GM12878 (cell line): ENCODE results near the gene TNFSF12.

ENCODE experiments used
- BRCA1 ChIP-seq: IDR thresholded peaks from 2 replicates; pipeline ENCODE4 v1.6.1; 2011; ENCODE audit warnings: low read depth, low read length, improper control_type of control experiment
- CHD4 ChIP-seq: fragments of 200-600 bp; sonication (generic); IDR thresholded peaks from 2 replicates; pipeline ENCODE4 v1.6.1; 2016; ENCODE audit warnings: mild to moderate bottlenecking
- EP300 ChIP-seq, 2 experiments: fragments of 150-350 bp in 1 of 2; IDR thresholded peaks; 2 replicates each; pipeline ENCODE4 v1.6.1; 2011 to 2012; ENCODE audit warnings: low read depth in 2 of 2, low read length in 2 of 2, borderline replicate concordance in 1 of 2, improper control_type of control experiment in 1 of 2, inconsistent platforms in 1 of 2; ENCODE audit not compliant: control insufficient read depth in 1 of 2
- ESRRA ChIP-seq: IDR thresholded peaks from 2 replicates; pipeline ENCODE4 v1.6.1; 2012; ENCODE audit warnings: mild to moderate bottlenecking, low read length, improper control_type of control experiment
- EZH2 ChIP-seq: IDR thresholded peaks from 2 replicates; pipeline ENCODE4 v1.6.1; 2012; ENCODE audit warnings: low read depth, mild to moderate bottlenecking, control low read depth, inconsistent platforms, low read length, borderline replicate concordance; ENCODE audit not compliant: control insufficient read depth
- JUNB ChIP-seq: IDR thresholded peaks from 2 replicates; pipeline ENCODE4 v1.6.1; 2016; ENCODE audit warnings: antibody characterized with exemption, mild to moderate bottlenecking
- NBN ChIP-seq: fragments of 450-650 bp; IDR thresholded peaks from 2 replicates; pipeline ENCODE4 v1.6.1; 2016
- POLR2AphosphoS5 ChIP-seq: IDR thresholded peaks from 2 replicates; pipeline ENCODE4 v1.6.1; 2011; ENCODE audit warnings: mild to moderate bottlenecking, low read length, inconsistent platforms
- TF ChIP-seq, protein P1 (sequence below), 3 experiments: IDR thresholded peaks in 2 of 3; conservative IDR thresholded peaks in 1 of 3; 2 replicates each; pipeline ENCODE4 v1.5.1; 2011; ENCODE audit warnings: low read depth in 3 of 3, low read length in 3 of 3, mild to moderate bottlenecking in 3 of 3, control low read depth in 2 of 3, moderate library complexity in 2 of 3, inconsistent platforms in 1 of 3, mixed read lengths in 1 of 3; ENCODE audit not compliant: control insufficient read depth in 2 of 3, insufficient read depth in 1 of 3; ENCODE audit errors: extremely low read depth in 1 of 3
- TF ChIP-seq, protein P2 (sequence below): fragments of 450-650 bp; IDR thresholded peaks from 2 replicates; pipeline ENCODE4 v1.6.1; 2017; ENCODE audit warnings: low read depth, mild to moderate bottlenecking, moderate library complexity

DNA sequence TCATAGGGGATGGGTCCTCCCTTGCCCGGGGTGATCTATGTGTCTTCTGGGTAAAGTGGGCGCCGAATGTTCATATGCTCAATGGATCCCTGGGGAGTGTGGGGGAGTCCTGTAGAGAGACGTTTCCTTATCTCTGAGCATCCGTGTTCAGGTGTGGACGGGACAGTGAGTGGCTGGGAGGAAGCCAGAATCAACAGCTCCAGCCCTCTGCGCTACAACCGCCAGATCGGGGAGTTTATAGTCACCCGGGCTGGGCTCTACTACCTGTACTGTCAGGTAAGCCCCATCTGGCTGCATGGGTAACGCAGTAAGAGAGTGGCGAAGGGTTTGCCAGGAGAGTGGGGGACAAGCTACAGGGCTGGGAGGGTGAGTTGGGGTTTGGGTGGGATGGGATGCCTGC, 7.8 kb downstream of the TNFSF12 start:
- TF ChIP-seq CHD4 (no peak), EP300 (IDR thresholded peaks at IDR 0.05; ENCODE audit: borderline replicate concordance in 1 of 2, control insufficient read depth in 1 of 2, low read depth in 2 of 2, low read length in 2 of 2) (no peak), NBN (no peak), JUNB (no peak), BRCA1 (no peak), POLR2AphosphoS5 (no peak), ESRRA (no peak), EZH2 (no peak)
- TF ChIP-seq, protein P1, sequence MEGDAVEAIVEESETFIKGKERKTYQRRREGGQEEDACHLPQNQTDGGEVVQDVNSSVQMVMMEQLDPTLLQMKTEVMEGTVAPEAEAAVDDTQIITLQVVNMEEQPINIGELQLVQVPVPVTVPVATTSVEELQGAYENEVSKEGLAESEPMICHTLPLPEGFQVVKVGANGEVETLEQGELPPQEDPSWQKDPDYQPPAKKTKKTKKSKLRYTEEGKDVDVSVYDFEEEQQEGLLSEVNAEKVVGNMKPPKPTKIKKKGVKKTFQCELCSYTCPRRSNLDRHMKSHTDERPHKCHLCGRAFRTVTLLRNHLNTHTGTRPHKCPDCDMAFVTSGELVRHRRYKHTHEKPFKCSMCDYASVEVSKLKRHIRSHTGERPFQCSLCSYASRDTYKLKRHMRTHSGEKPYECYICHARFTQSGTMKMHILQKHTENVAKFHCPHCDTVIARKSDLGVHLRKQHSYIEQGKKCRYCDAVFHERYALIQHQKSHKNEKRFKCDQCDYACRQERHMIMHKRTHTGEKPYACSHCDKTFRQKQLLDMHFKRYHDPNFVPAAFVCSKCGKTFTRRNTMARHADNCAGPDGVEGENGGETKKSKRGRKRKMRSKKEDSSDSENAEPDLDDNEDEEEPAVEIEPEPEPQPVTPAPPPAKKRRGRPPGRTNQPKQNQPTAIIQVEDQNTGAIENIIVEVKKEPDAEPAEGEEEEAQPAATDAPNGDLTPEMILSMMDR (IDR thresholded peaks at IDR 0.05 in 2 of 3, conservative IDR thresholded peaks at IDR 0.05 in 1 of 3; ENCODE audit: control insufficient read depth in 2 of 3, extremely low read depth in 1 of 3, insufficient read depth in 1 of 3, low read depth in 3 of 3, low read length in 3 of 3) = no peak
- TF ChIP-seq, protein P2, sequence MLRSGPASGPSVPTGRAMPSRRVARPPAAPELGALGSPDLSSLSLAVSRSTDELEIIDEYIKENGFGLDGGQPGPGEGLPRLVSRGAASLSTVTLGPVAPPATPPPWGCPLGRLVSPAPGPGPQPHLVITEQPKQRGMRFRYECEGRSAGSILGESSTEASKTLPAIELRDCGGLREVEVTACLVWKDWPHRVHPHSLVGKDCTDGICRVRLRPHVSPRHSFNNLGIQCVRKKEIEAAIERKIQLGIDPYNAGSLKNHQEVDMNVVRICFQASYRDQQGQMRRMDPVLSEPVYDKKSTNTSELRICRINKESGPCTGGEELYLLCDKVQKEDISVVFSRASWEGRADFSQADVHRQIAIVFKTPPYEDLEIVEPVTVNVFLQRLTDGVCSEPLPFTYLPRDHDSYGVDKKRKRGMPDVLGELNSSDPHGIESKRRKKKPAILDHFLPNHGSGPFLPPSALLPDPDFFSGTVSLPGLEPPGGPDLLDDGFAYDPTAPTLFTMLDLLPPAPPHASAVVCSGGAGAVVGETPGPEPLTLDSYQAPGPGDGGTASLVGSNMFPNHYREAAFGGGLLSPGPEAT = no peak
